Peyer's patch (tissue), 4 donors: Measurements from ENCODE around the gene TMEM217.

Experiments used
- POLR2A ChIP-seq, 2 donors: fragments of 450-650 bp; IDR thresholded peaks; one replicate each; pipeline ENCODE4 v1.5.1; 2017; ENCODE audit warnings: antibody characterized with exemption in 2 of 2, mild to moderate bottlenecking in 2 of 2, moderate library complexity in 2 of 2
- TF ChIP-seq, protein P1 (sequence below), 6 experiments: fragments of 450-650 bp in 4 of 6; fragments of 200-600 bp in 2 of 6; sonication (generic) in 1 of 6; IDR thresholded peaks; one replicate each; pipeline ENCODE4 v1.5.1; 2017 to 2019; ENCODE audit warnings: antibody characterized with exemption in 6 of 6, mild to moderate bottlenecking in 3 of 6, moderate library complexity in 1 of 6

DNA sequence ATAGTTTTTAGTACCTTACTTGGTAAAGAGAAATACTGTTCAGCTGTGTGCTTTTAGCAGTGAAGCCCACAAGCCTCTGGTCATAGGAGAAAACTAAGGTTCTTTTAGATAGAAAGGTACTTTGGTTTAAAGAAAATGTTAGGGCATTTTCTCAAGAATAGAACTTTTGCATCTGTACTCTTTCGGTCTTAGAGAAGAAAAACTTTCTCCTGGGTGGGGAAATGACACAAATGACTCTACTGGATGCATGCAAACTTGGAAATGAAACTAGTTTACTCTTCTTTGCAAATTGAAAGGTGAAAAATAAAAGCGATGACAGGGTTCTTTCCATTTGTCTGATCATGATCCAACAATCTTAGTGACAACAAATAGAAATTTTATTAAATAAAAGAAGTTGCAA lies 2.1 kb upstream of the TMEM217 start:
- TF ChIP-seq, protein P1, sequence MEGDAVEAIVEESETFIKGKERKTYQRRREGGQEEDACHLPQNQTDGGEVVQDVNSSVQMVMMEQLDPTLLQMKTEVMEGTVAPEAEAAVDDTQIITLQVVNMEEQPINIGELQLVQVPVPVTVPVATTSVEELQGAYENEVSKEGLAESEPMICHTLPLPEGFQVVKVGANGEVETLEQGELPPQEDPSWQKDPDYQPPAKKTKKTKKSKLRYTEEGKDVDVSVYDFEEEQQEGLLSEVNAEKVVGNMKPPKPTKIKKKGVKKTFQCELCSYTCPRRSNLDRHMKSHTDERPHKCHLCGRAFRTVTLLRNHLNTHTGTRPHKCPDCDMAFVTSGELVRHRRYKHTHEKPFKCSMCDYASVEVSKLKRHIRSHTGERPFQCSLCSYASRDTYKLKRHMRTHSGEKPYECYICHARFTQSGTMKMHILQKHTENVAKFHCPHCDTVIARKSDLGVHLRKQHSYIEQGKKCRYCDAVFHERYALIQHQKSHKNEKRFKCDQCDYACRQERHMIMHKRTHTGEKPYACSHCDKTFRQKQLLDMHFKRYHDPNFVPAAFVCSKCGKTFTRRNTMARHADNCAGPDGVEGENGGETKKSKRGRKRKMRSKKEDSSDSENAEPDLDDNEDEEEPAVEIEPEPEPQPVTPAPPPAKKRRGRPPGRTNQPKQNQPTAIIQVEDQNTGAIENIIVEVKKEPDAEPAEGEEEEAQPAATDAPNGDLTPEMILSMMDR (IDR thresholded peaks at IDR 0.05), result no peak
- TF ChIP-seq POLR2A (IDR thresholded peaks at IDR 0.05), result no peak
